ENCODE results near the gene PHACTR1.

DNA sequence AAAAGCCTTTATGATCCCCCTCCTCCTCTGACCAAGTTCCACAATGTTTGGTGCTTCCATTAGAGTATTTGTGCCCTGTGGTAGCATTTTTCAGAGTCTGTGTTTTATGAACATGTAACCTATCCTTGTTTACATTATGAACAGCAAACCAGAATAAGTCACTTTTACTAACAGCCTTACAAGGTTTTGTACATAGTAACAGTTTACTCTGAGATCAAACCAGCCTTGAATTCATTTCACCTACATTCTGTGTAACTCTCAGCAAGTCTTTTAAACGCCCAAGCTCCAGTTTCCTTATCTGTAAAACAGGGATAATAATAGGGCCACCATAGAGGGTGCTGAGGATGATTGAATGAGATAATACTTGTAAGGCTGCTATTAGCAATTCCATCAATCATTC lies 175.0 kb downstream of the PHACTR1 start:
- TF ChIP-seq POLR2AphosphoS5 (IDR thresholded peaks at IDR 0.05; ENCODE audit: insufficient read depth in 1 of 2, low read depth in 1 of 2): no peak
- no peak for TF ChIP-seq CTCF (IDR thresholded peaks at IDR 0.05)
- TF ChIP-seq POLR2A (IDR thresholded peaks at IDR 0.05): no peak
